HG03025 (cell line): ENCODE results near the gene TCOF1.

Experiments used
- ATAC-seq: cut with Tn5 transposase; IDR thresholded peaks from one replicate; pipeline ENCODE4 v1.9.1; 2021; ENCODE audit warnings: mild to moderate bottlenecking, moderate library complexity; ENCODE audit not compliant: unreplicated experiment, low FRiP score

TCOF1 gene

GRCh38 chr5:150448952-150449516 lies 91.5 kb downstream of the TCOF1 start:
- peak; percentile 36 for ATAC-seq
